K562 (cell line): Measurements from ENCODE around the gene TIPARP. TPM values are rescaled to one million over a fixed set of nuclear protein-coding genes. Genes with fewer than 3 reads are reported as not detected.

ENCODE experiments used
- ATAC-seq: fragments of 200-7000 bp; cut with Tn5 transposase; 3 replicates; pipeline ENCODE4 v1.9.1; 2020; ENCODE audit warnings: moderate library complexity
- BruUV-seq: library from RNA; stranded (reverse); fragments of 400-500 nt; replicated peaks from 2 replicates; lab custom pipeline; 2021; lab: Mats Ljungman, UMichigan
- CTCF ChIA-PET: fragments of 300-600 bp; formaldehyde crosslinking; extraction: SDS; loops from one replicate; lab custom pipeline; 2021; ENCODE audit warnings: low intra/inter-chr PET ratio; lab: Yijun Ruan, JAX
- POLR2A ChIA-PET: fragments of 300-600, 350-650 bp; sonication (Branson Sonifier 250); formaldehyde crosslinking; extraction: SDS; loops from one replicate; lab custom pipeline; 2021; ENCODE audit warnings: antibody characterized with exemption, inconsistent platforms; lab: Yijun Ruan, JAX
- DNase-seq, 4 experiments: peaks; one replicate each; pipeline versions ENCODE4 v3.0.0 to v3.0.0-alpha.2; 2011 to 2018; ENCODE audit warnings: low spot score in 3 of 4, mixed read lengths in 3 of 4; ENCODE audit errors: extremely low read depth in 1 of 4
- FAIRE-seq: peaks from 2 replicates; lab custom pipeline; 2011; peaks lifted over from hg19 to GRCh38; lab: Jason Lieb, UNC
- H2AFZ ChIP-seq: 2 replicates; pipeline ENCODE4 v1.6.0; 2011; ENCODE audit warnings: low read depth, low read length, control low read depth, inconsistent platforms
- H3K27ac ChIP-seq: fragments of 200-600 bp; 3 replicates; pipeline ENCODE4 v1.8.0; 2011; ENCODE audit warnings: low read depth, mild to moderate bottlenecking, control low read depth, inconsistent platforms, low read length, moderate library complexity, mixed read lengths; ENCODE audit errors: extremely low read depth
- H3K27me3 ChIP-seq, 2 experiments: fragments of 300-600 bp in 1 of 2; 2 replicates in 1 of 2; 3 replicates in 1 of 2; pipeline versions ENCODE4 v1.6.0 to v1.8.0; 2011; ENCODE audit warnings: inconsistent platforms in 2 of 2, low read length in 2 of 2, mild to moderate bottlenecking in 1 of 2, mixed read lengths in 1 of 2, moderate library complexity in 1 of 2; ENCODE audit not compliant: control insufficient read depth in 2 of 2, insufficient read depth in 2 of 2
- H3K36me3 ChIP-seq: fragments of 300-600 bp; 3 replicates; pipeline ENCODE4 v1.8.0; 2011; ENCODE audit warnings: mild to moderate bottlenecking, low read length, inconsistent platforms; ENCODE audit not compliant: control insufficient read depth, insufficient read depth
- H3K4me1 ChIP-seq, 2 experiments: fragments of 200-600 bp in 1 of 2; replicated peaks in 1 of 2; 2 replicates in 1 of 2; 3 replicates in 1 of 2; pipeline versions ENCODE4 v1.5.1 to v1.8.0; 2011; ENCODE audit warnings: inconsistent platforms in 2 of 2, low read length in 2 of 2, mild to moderate bottlenecking in 1 of 2, mixed read lengths in 1 of 2, moderate library complexity in 1 of 2; ENCODE audit not compliant: control insufficient read depth in 2 of 2, insufficient read depth in 2 of 2
- H3K4me2 ChIP-seq: 2 replicates; pipeline ENCODE4 v1.6.1; 2011; ENCODE audit warnings: low read length, control low read depth, inconsistent platforms, mixed read lengths; ENCODE audit not compliant: insufficient read depth
- H3K4me3 ChIP-seq: fragments of 200-600 bp; sonication (generic), shearing (Covaris generic); 2 replicates; pipeline ENCODE4 v1.5.1; 2016; ENCODE audit warnings: control low read depth, inconsistent platforms
- H3K79me2 ChIP-seq: fragments of 200-600 bp; 3 replicates; pipeline ENCODE4 v1.8.0; 2011; ENCODE audit warnings: low read length, inconsistent platforms; ENCODE audit not compliant: control insufficient read depth, insufficient read depth
- H3K9ac ChIP-seq, 2 experiments: 2 replicates each; pipeline versions ENCODE4 v1.6.0 to v1.6.1; 2011; ENCODE audit warnings: low read depth in 2 of 2, low read length in 2 of 2, control low read depth in 1 of 2, inconsistent platforms in 1 of 2, mild to moderate bottlenecking in 1 of 2, mixed read lengths in 1 of 2; ENCODE audit not compliant: insufficient read depth in 1 of 2
- H3K9me1 ChIP-seq: one replicate; pipeline ENCODE4 v1.6.0; 2011; ENCODE audit warnings: inconsistent platforms, mild to moderate bottlenecking, low read length, moderate library complexity; ENCODE audit not compliant: control insufficient read depth, insufficient read depth
- H3K9me3 ChIP-seq: replicated peaks from 2 replicates; pipeline ENCODE4 v1.5.1; 2011; ENCODE audit warnings: low read depth, low read length, inconsistent platforms; ENCODE audit not compliant: control insufficient read depth, insufficient read depth
- H4K20me1 ChIP-seq: replicated peaks from 2 replicates; pipeline ENCODE4 v1.6.1; 2011; ENCODE audit warnings: low read length, inconsistent platforms, mixed read lengths; ENCODE audit not compliant: control insufficient read depth, insufficient read depth
- ARID2 ChIP-seq: fragments of 450-650 bp; IDR thresholded peaks from 2 replicates; pipeline ENCODE4 v1.6.1; 2017; ENCODE audit warnings: antibody characterized with exemption, mild to moderate bottlenecking
- HMGXB4 ChIP-seq: sonication (generic); formaldehyde crosslinking; IDR thresholded peaks from 2 replicates; pipeline ENCODE4 v1.8.1; 2023; ENCODE audit warnings: mild to moderate bottlenecking, missing genetic modification reagents
- MAX ChIP-seq: sonication (generic); formaldehyde crosslinking; IDR thresholded peaks from 2 replicates; pipeline ENCODE4 v1.9.0; 2022; ENCODE audit warnings: mild to moderate bottlenecking, missing genetic modification reagents
- RBM34 ChIP-seq: fragments of 200-400 bp; formaldehyde crosslinking; IDR thresholded peaks from 2 replicates; pipeline ENCODE4 v1.6.1; 2018; ENCODE audit warnings: low read length, borderline replicate concordance; ENCODE audit not compliant: insufficient read depth
- SIRT6 ChIP-seq: IDR thresholded peaks from one replicate; pipeline ENCODE4 v1.6.1; 2012; ENCODE audit warnings: low read depth, mild to moderate bottlenecking, control low read depth, inconsistent platforms, low read length, moderate library complexity
- WHSC1 ChIP-seq: IDR thresholded peaks from one replicate; pipeline ENCODE4 v1.6.1; 2012; ENCODE audit warnings: low read length, control low read depth, inconsistent platforms
- ZKSCAN3 ChIP-seq: fragments of 250-450 bp; sonication (Bioruptor Pico); IDR thresholded peaks from 2 replicates; pipeline ENCODE4 v1.4.0; 2020
- ZNF785 ChIP-seq: fragments of 250-450 bp; sonication (Bioruptor Pico); IDR thresholded peaks from 2 replicates; pipeline ENCODE4 v1.4.0; 2020; ENCODE audit warnings: mild to moderate bottlenecking
- WGBS: fragments of 100-300 bp; shearing (Covaris generic); methylation state at CpG from one replicate; pipeline ENCODE4 v1.1.6; 2016; ENCODE audit warnings: low coverage, mixed read lengths; ENCODE audit not compliant: insufficient coverage; ENCODE audit errors: missing lambda C conversion rate; 5-methylcytosine and 5-hydroxymethylcytosine counted together
- in situ Hi-C: fragments of 300-500 bp; cut with MboI; formaldehyde crosslinking; loops from 4 replicates; pipeline ENCODE4 v1.15.0; 2018; ENCODE audit warnings: inconsistent platforms, mixed read lengths
- intact Hi-C: fragments of 100-400 bp; cut with micrococcal nuclease; formaldehyde crosslinking; loops from 2 replicates; pipeline ENCODE4 v1.14.2; 2022
- polyA plus RNA-seq, 8 experiments: library from polyadenylated mRNA; depleted of rRNA in 4 of 8; stranded (reverse) in 5 of 8; unstranded in 3 of 8; fragments of >200 nt; fragmentation: Nextera tagmentation in 2 of 8; fragmentation: Illumina TruSeq in 1 of 8; extraction: Ambion mirVana in 2 of 8; extraction: Trizol in 1 of 8; gene quantifications; 2 replicates each; pipeline versions ENCODE4 v1.2.1 to v1.2.3, GENCODE V29; 2011 to 2014; ENCODE audit warnings: inconsistent platforms in 1 of 8, missing spikeins in 1 of 8
- total RNA-seq, 7 experiments: library from RNA; depleted of rRNA in 6 of 7; stranded (reverse); fragments of >200 nt in 6 of 7; fragmentation: Illumina TruSeq in 2 of 7; extraction: Trizol in 2 of 7; gene quantifications; 2 replicates each; pipeline versions ENCODE4 v1.2.1 to v1.2.3, GENCODE V29; 2011 to 2021; ENCODE audit warnings: low replicate concordance in 1 of 7
- TF ChIP-seq, protein P1 (sequence below): fragments of 450-650 bp; IDR thresholded peaks from 2 replicates; pipeline ENCODE4 v1.6.1; 2016; ENCODE audit warnings: mild to moderate bottlenecking, moderate library complexity

Gene TIPARP
- total and polyA plus RNA-seq, 9 of the 15 experiments (the other 6 are each of a cell fraction or from before 2014, with no cell fraction given) = 2.4 to 29.4 (median 15.1) TPM

- no peak for DNase-seq
- Histone ChIP-seq H3K9ac (no peak overlapping the region), H3K9me1 (no peaks in the 10 kb centered on the region), H2AFZ (no peak overlapping the region), H3K4me2 (no peak overlapping the region), H3K36me3 (no peaks in the 10 kb centered on the region), H3K27me3 (no peaks in the 10 kb centered on the region), H3K79me2 (no peaks in the 10 kb centered on the region), H3K27ac (no peak overlapping the region), H3K4me3 (no peak overlapping the region), H3K4me1 (peaks cover 0 to 3% of the 10 kb centered on the region in 2 experiments; a peak in 1 of 5 replicates), H4K20me1 (no peaks in the 10 kb centered on the region), H3K9me3 (no peaks in the 10 kb centered on the region)
- intact Hi-C loops = no loop called here
- 59% methylated on average over 3 of the region's 3 CpGs for WGBS
- ATAC-seq = no peak
- in situ Hi-C loops = no loop called here
- no TSS peak for BruUV-seq
- ChIA-PET CTCF (no interaction called here), POLR2A (no interaction called here)
- FAIRE-seq = peak; percentile 6
- TF ChIP-seq ARID2 = no peak
- no peak for TF ChIP-seq ZNF785
- TF ChIP-seq HMGXB4 = no peak
- no peak for TF ChIP-seq ZKSCAN3 (CRISPR knock-in tag)
- TF ChIP-seq RBM34 = no peak
- TF ChIP-seq MAX (CRISPR knock-in tag) = no peak
- TF ChIP-seq SIRT6 = no peak
- TF ChIP-seq, protein P1, sequence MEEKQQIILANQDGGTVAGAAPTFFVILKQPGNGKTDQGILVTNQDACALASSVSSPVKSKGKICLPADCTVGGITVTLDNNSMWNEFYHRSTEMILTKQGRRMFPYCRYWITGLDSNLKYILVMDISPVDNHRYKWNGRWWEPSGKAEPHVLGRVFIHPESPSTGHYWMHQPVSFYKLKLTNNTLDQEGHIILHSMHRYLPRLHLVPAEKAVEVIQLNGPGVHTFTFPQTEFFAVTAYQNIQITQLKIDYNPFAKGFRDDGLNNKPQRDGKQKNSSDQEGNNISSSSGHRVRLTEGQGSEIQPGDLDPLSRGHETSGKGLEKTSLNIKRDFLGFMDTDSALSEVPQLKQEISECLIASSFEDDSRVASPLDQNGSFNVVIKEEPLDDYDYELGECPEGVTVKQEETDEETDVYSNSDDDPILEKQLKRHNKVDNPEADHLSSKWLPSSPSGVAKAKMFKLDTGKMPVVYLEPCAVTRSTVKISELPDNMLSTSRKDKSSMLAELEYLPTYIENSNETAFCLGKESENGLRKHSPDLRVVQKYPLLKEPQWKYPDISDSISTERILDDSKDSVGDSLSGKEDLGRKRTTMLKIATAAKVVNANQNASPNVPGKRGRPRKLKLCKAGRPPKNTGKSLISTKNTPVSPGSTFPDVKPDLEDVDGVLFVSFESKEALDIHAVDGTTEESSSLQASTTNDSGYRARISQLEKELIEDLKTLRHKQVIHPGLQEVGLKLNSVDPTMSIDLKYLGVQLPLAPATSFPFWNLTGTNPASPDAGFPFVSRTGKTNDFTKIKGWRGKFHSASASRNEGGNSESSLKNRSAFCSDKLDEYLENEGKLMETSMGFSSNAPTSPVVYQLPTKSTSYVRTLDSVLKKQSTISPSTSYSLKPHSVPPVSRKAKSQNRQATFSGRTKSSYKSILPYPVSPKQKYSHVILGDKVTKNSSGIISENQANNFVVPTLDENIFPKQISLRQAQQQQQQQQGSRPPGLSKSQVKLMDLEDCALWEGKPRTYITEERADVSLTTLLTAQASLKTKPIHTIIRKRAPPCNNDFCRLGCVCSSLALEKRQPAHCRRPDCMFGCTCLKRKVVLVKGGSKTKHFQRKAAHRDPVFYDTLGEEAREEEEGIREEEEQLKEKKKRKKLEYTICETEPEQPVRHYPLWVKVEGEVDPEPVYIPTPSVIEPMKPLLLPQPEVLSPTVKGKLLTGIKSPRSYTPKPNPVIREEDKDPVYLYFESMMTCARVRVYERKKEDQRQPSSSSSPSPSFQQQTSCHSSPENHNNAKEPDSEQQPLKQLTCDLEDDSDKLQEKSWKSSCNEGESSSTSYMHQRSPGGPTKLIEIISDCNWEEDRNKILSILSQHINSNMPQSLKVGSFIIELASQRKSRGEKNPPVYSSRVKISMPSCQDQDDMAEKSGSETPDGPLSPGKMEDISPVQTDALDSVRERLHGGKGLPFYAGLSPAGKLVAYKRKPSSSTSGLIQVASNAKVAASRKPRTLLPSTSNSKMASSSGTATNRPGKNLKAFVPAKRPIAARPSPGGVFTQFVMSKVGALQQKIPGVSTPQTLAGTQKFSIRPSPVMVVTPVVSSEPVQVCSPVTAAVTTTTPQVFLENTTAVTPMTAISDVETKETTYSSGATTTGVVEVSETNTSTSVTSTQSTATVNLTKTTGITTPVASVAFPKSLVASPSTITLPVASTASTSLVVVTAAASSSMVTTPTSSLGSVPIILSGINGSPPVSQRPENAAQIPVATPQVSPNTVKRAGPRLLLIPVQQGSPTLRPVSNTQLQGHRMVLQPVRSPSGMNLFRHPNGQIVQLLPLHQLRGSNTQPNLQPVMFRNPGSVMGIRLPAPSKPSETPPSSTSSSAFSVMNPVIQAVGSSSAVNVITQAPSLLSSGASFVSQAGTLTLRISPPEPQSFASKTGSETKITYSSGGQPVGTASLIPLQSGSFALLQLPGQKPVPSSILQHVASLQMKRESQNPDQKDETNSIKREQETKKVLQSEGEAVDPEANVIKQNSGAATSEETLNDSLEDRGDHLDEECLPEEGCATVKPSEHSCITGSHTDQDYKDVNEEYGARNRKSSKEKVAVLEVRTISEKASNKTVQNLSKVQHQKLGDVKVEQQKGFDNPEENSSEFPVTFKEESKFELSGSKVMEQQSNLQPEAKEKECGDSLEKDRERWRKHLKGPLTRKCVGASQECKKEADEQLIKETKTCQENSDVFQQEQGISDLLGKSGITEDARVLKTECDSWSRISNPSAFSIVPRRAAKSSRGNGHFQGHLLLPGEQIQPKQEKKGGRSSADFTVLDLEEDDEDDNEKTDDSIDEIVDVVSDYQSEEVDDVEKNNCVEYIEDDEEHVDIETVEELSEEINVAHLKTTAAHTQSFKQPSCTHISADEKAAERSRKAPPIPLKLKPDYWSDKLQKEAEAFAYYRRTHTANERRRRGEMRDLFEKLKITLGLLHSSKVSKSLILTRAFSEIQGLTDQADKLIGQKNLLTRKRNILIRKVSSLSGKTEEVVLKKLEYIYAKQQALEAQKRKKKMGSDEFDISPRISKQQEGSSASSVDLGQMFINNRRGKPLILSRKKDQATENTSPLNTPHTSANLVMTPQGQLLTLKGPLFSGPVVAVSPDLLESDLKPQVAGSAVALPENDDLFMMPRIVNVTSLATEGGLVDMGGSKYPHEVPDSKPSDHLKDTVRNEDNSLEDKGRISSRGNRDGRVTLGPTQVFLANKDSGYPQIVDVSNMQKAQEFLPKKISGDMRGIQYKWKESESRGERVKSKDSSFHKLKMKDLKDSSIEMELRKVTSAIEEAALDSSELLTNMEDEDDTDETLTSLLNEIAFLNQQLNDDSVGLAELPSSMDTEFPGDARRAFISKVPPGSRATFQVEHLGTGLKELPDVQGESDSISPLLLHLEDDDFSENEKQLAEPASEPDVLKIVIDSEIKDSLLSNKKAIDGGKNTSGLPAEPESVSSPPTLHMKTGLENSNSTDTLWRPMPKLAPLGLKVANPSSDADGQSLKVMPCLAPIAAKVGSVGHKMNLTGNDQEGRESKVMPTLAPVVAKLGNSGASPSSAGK = no peak
- no peak for TF ChIP-seq WHSC1
Measured at GRCh38 chr3:156718622-156719306, 44.4 kb downstream of the TIPARP start.
